ENCODE data around the gene EDC3. TPM values are rescaled to one million over a fixed set of nuclear protein-coding genes. Genes with fewer than 3 reads are reported as not detected.
"Not testable (repeated sequence)": the region's sequence is repeated elsewhere in the genome, so short reads cannot be mapped to it uniquely, and the experiment has no call there.

Gene EDC3
- total RNA-seq, 1 donor: 3.7 TPM

- H3K9me3 ChIP-seq (ENCODE audit: low read depth, low read length): no peaks in the 10 kb centered on the region
- no peak overlapping the region for H3K4me3 ChIP-seq (ENCODE audit: low read length)
- H3K27me3 ChIP-seq (ENCODE audit: insufficient read depth, low read length): no peaks in the 10 kb centered on the region
- H3K4me1 ChIP-seq (ENCODE audit: insufficient read depth, low read length): no peaks in the 10 kb centered on the region
These were observed 90.6 kb downstream of the EDC3 start for GRCh38 chr15:74604983-74605794.

- H3K27me3 ChIP-seq (ENCODE audit: insufficient read depth, low read length): no peaks in the 10 kb centered on the region
- no peaks in the 10 kb centered on the region for H3K9me3 ChIP-seq (ENCODE audit: low read depth, low read length)
- H3K4me1 ChIP-seq (ENCODE audit: insufficient read depth, low read length): peaks cover 8% of the 10 kb centered on the region
- H3K4me3 ChIP-seq (ENCODE audit: low read length): no peak overlapping the region
These were observed 91.8 kb downstream of the EDC3 start for GRCh38 chr15:74603789-74604705.

GRCh38 chr15:74603026-74603788, 92.6 kb downstream of the EDC3 start:
- H3K9me3 ChIP-seq (ENCODE audit: low read depth, low read length): no peaks in the 10 kb centered on the region
- no peaks in the 10 kb centered on the region for H3K27me3 ChIP-seq (ENCODE audit: insufficient read depth, low read length)
- H3K4me1 ChIP-seq (ENCODE audit: insufficient read depth, low read length): peaks cover 13% of the 10 kb centered on the region
- no peak overlapping the region for H3K4me3 ChIP-seq (ENCODE audit: low read length)

GRCh38 chr15:74599156-74599555, 96.7 kb downstream of the EDC3 start:
- no peaks in the 10 kb centered on the region for H3K27me3 ChIP-seq (ENCODE audit: insufficient read depth, low read length)
- H3K4me1 ChIP-seq (ENCODE audit: insufficient read depth, low read length): peaks cover 18% of the 10 kb centered on the region
- no peak overlapping the region for H3K4me3 ChIP-seq (ENCODE audit: low read length)
- H3K9me3 ChIP-seq (ENCODE audit: low read depth, low read length): no peaks in the 10 kb centered on the region

GRCh38 chr15:74598126-74598842, 97.5 kb downstream of the EDC3 start:
- Histone ChIP-seq H3K4me1 (ENCODE audit: insufficient read depth, low read length) (peaks cover 18% of the 10 kb centered on the region), H3K9me3 (ENCODE audit: low read depth, low read length) (no peaks in the 10 kb centered on the region), H3K4me3 (ENCODE audit: low read length) (peak overlapping the region; percentile 57), H3K27me3 (ENCODE audit: insufficient read depth, low read length) (no peaks in the 10 kb centered on the region)

- H3K4me1 ChIP-seq (ENCODE audit: insufficient read depth, low read length): peaks cover 18% of the 10 kb centered on the region
- H3K27me3 ChIP-seq (ENCODE audit: insufficient read depth, low read length); H3K9me3 ChIP-seq (ENCODE audit: low read depth, low read length); H3K4me3 ChIP-seq (ENCODE audit: low read length): not testable (repeated sequence)
These were observed 98.6 kb downstream of the EDC3 start for GRCh38 chr15:74597146-74597705.

GRCh38 chr15:74596736-74597135, 99.1 kb downstream of the EDC3 start:
- H3K27me3 ChIP-seq (ENCODE audit: insufficient read depth, low read length); H3K4me3 ChIP-seq (ENCODE audit: low read length); H3K9me3 ChIP-seq (ENCODE audit: low read depth, low read length): not testable (repeated sequence)
- peaks cover 18% of the 10 kb centered on the region for H3K4me1 ChIP-seq (ENCODE audit: insufficient read depth, low read length)

- H3K4me3 ChIP-seq (ENCODE audit: low read length): no peak overlapping the region
- no peaks in the 10 kb centered on the region for H3K9me3 ChIP-seq (ENCODE audit: low read depth, low read length)
- no peaks in the 10 kb centered on the region for H3K27me3 ChIP-seq (ENCODE audit: insufficient read depth, low read length)
- peaks cover 18% of the 10 kb centered on the region for H3K4me1 ChIP-seq (ENCODE audit: insufficient read depth, low read length)
These were observed 100.6 kb downstream of the EDC3 start for GRCh38 chr15:74595271-74595670.

GRCh38 chr15:74594455-74594854, 101.4 kb downstream of the EDC3 start:
- H3K4me1 ChIP-seq (ENCODE audit: insufficient read depth, low read length): peaks cover 19% of the 10 kb centered on the region
- no peaks in the 10 kb centered on the region for H3K9me3 ChIP-seq (ENCODE audit: low read depth, low read length)
- H3K27me3 ChIP-seq (ENCODE audit: insufficient read depth, low read length): no peaks in the 10 kb centered on the region

GRCh38 chr15:74593122-74593521, 102.7 kb downstream of the EDC3 start:
- Histone ChIP-seq H3K4me3 (ENCODE audit: low read length) (no peak overlapping the region), H3K4me1 (ENCODE audit: insufficient read depth, low read length) (peaks cover 18% of the 10 kb centered on the region), H3K9me3 (ENCODE audit: low read depth, low read length) (no peaks in the 10 kb centered on the region), H3K27me3 (ENCODE audit: insufficient read depth, low read length) (no peaks in the 10 kb centered on the region)

More at GRCh38 chr15:74594455-74594854, 101.4 kb downstream of the EDC3 start:
- H3K4me3 ChIP-seq (ENCODE audit: low read length): no peak overlapping the region

- Histone ChIP-seq H3K9me3 (ENCODE audit: low read depth, low read length) (no peaks in the 10 kb centered on the region), H3K4me1 (ENCODE audit: insufficient read depth, low read length) (peaks cover 14% of the 10 kb centered on the region), H3K27me3 (ENCODE audit: insufficient read depth, low read length) (no peaks in the 10 kb centered on the region), H3K4me3 (ENCODE audit: low read length) (no peak overlapping the region)
These were observed 103.6 kb downstream of the EDC3 start for GRCh38 chr15:74592222-74592621.

- Histone ChIP-seq H3K9me3 (ENCODE audit: low read depth, low read length) (no peaks in the 10 kb centered on the region), H3K4me1 (ENCODE audit: insufficient read depth, low read length) (peaks cover 14% of the 10 kb centered on the region), H3K4me3 (ENCODE audit: low read length) (no peak overlapping the region)
These were observed 106.0 kb downstream of the EDC3 start for GRCh38 chr15:74589826-74590225.

GRCh38 chr15:74585857-74586256, 110.0 kb downstream of the EDC3 start:
- Histone ChIP-seq H3K9me3 (ENCODE audit: low read depth, low read length) (no peaks in the 10 kb centered on the region), H3K4me3 (ENCODE audit: low read length) (no peak overlapping the region), H3K27me3 (ENCODE audit: insufficient read depth, low read length) (no peaks in the 10 kb centered on the region)

More at GRCh38 chr15:74589826-74590225, 106.0 kb downstream of the EDC3 start:
- no peaks in the 10 kb centered on the region for H3K27me3 ChIP-seq (ENCODE audit: insufficient read depth, low read length)

GRCh38 chr15:74585191-74585590, 110.6 kb downstream of the EDC3 start:
- Histone ChIP-seq H3K4me3 (ENCODE audit: low read length) (no peak overlapping the region), H3K4me1 (ENCODE audit: insufficient read depth, low read length) (peaks cover 14% of the 10 kb centered on the region), H3K9me3 (ENCODE audit: low read depth, low read length) (no peaks in the 10 kb centered on the region), H3K27me3 (ENCODE audit: insufficient read depth, low read length) (no peaks in the 10 kb centered on the region)

More at GRCh38 chr15:74585857-74586256, 110.0 kb downstream of the EDC3 start:
- peaks cover 14% of the 10 kb centered on the region for H3K4me1 ChIP-seq (ENCODE audit: insufficient read depth, low read length)
